Measurements from ENCODE around the gene GDPD1. TPM values are rescaled to one million over a fixed set of nuclear protein-coding genes. Genes with fewer than 3 reads are reported as not detected.
"Not testable (repeated sequence)": the region's sequence is repeated elsewhere in the genome, so short reads cannot be mapped to it uniquely, and the experiment has no call there.

Gene GDPD1
- total RNA-seq, 1 experiment from 2014 or later, result 6.2 TPM

DNA sequence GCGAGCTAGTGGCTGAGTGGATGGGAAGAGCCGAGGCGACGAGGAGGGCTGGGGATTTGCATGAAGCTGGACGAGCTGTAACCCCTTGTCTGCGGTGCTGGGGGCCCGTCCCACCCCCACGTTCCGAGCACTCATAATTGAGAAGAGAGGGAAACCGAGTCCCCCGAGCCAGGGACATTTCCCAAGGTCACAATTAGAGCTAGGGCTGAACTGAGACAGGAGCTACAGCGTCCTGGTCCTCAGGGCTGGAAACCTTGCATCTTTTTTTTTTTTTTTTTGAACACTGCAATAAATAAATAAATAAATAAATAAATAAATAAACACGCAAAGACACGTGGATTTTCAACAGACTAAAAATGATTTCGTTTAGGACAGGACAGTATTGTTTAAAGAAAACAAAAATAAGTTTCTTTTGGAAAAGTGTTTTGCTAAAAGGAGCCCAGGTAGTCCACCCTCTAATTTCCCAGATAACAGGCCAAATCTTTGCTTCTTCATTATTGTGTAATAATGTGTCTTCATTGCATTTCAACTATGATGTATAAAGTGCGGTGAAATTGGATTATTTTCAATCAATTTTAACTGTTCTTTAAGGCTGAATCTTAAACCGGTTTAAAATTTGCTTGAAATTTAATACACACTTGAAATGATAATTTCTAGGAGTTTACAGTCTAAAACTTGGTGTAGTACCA, 992 bp downstream of the GDPD1 start:
- no peaks in the 10 kb centered on the region for H3K36me3 ChIP-seq (ENCODE audit: insufficient read depth, low read length)
- no peaks in the 10 kb centered on the region for H3K9me3 ChIP-seq (ENCODE audit: low read length)
- peak overlapping the region; percentile 97 for H2AFZ ChIP-seq (ENCODE audit: low read length)
- H3K4me2 ChIP-seq (ENCODE audit: low read depth, low read length, poor library complexity, severe bottlenecking), result peak overlapping the region; percentile 89
- peak; percentile 14 for DNase-seq
- H3K4me1 ChIP-seq (ENCODE audit: low read length), result peaks cover 13% of the 10 kb centered on the region
- H3K27ac ChIP-seq (ENCODE audit: low read length), result no peak overlapping the region
- no peaks in the 10 kb centered on the region for H3K27me3 ChIP-seq (ENCODE audit: low read length)
- peak overlapping the region; percentile 79 for H3K4me3 ChIP-seq (ENCODE audit: low read length)
- no peaks in the 10 kb centered on the region for H4K20me1 ChIP-seq (ENCODE audit: insufficient read depth, low read depth, low read length)
- H3K9ac ChIP-seq (ENCODE audit: low read length), result peak overlapping the region; percentile 74
- H3K79me2 ChIP-seq (ENCODE audit: low read length), result no peaks in the 10 kb centered on the region
- H3K9me2 ChIP-seq (replicated peaks; ENCODE audit: insufficient read depth, low read length), result no peaks in the 10 kb centered on the region

DNA sequence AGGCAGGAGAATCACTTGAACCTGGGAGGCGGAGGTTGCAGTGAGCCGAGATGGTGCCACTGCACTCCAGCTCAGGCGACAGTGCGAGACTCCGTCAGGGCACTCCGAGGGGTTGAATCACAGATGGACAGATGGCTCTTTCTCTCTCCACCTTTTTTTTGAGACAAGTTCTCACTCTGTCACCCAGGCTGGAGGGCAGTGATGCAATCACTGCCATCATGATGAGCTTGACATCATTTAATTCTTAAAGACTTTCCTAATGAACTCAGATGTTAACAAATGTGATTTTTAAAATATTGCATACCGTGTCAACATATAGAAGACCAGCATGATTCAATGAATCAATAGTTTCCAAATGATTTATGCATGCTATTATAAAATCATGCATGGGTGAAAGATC, 3.5 kb downstream of the GDPD1 start:
- Histone ChIP-seq H3K27me3 (ENCODE audit: low read length) (no peaks in the 10 kb centered on the region), H3K36me3 (ENCODE audit: insufficient read depth, low read length) (no peaks in the 10 kb centered on the region), H3K4me2 (ENCODE audit: low read depth, low read length, poor library complexity, severe bottlenecking) (no peak overlapping the region), H4K20me1 (ENCODE audit: insufficient read depth, low read depth, low read length) (no peaks in the 10 kb centered on the region), H3K79me2 (ENCODE audit: low read length) (no peaks in the 10 kb centered on the region), H3K9me3 (ENCODE audit: low read length) (no peaks in the 10 kb centered on the region), H3K9ac (ENCODE audit: low read length) (no peak overlapping the region), H2AFZ (ENCODE audit: low read length) (no peak overlapping the region), H3K27ac (ENCODE audit: low read length) (no peak overlapping the region), H3K4me1 (ENCODE audit: low read length) (peaks cover 13% of the 10 kb centered on the region), H3K9me2 (replicated peaks; ENCODE audit: insufficient read depth, low read length) (no peaks in the 10 kb centered on the region), H3K4me3 (ENCODE audit: low read length) (no peak overlapping the region)
- DNase-seq, result no peak

DNA sequence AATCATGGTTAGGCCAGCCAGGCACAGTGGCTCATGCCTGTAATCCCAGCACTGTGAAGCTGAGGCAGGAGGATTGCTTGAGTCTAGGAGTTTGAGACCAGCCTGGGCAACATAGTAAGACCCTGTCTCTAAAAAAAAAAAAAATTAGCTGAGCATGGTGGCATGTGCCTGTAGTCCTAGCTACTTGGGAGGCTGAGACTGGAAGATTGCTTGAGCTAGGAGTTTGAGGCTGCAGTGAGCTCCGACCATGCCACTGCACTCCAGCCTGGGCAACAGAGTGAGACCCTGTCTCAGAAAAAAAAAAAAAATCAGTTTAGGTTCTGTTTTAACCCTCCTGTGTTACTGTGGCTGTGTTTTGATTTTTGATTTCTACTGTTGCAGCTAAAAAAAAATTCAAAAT, 8.3 kb downstream of the GDPD1 start:
- not testable (repeated sequence) for H3K79me2 ChIP-seq (ENCODE audit: low read length); H3K27me3 ChIP-seq (ENCODE audit: low read length); H3K9me3 ChIP-seq (ENCODE audit: low read length); H3K4me2 ChIP-seq (ENCODE audit: low read depth, low read length, poor library complexity, severe bottlenecking); H3K4me1 ChIP-seq (ENCODE audit: low read length); H3K36me3 ChIP-seq (ENCODE audit: insufficient read depth, low read length); H3K4me3 ChIP-seq (ENCODE audit: low read length); H3K9ac ChIP-seq (ENCODE audit: low read length); H3K9me2 ChIP-seq (replicated peaks; ENCODE audit: insufficient read depth, low read length); H4K20me1 ChIP-seq (ENCODE audit: insufficient read depth, low read depth, low read length); DNase-seq; H2AFZ ChIP-seq (ENCODE audit: low read length); H3K27ac ChIP-seq (ENCODE audit: low read length)

DNA sequence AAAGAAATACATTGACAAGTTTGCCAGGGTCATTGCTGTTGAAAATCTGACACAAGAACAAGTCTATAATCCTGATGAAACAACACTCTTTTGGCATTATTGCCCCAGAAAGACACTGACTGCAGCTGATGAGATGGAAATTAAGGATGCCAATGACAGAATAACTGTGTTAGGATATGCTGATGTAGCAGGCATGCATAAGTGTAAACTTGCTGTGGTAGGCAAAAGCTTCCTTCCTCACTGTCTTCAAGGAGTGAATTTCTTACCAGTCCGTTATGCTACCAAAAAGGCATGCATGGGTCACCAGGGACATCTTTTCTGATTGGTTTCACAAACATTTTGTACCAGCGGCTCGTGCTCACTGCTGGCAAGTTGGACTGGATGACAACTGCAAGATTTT, 10.5 kb downstream of the GDPD1 start:
- Histone ChIP-seq H3K9ac (ENCODE audit: low read length) (no peak overlapping the region), H3K4me1 (ENCODE audit: low read length) (no peaks in the 10 kb centered on the region), H3K36me3 (ENCODE audit: insufficient read depth, low read length) (no peaks in the 10 kb centered on the region), H3K27ac (ENCODE audit: low read length) (no peak overlapping the region), H4K20me1 (ENCODE audit: insufficient read depth, low read depth, low read length) (no peaks in the 10 kb centered on the region), H2AFZ (ENCODE audit: low read length) (no peak overlapping the region), H3K27me3 (ENCODE audit: low read length) (no peaks in the 10 kb centered on the region), H3K4me3 (ENCODE audit: low read length) (no peak overlapping the region), H3K4me2 (ENCODE audit: low read depth, low read length, poor library complexity, severe bottlenecking) (no peak overlapping the region), H3K9me2 (replicated peaks; ENCODE audit: insufficient read depth, low read length) (no peaks in the 10 kb centered on the region), H3K9me3 (ENCODE audit: low read length) (no peaks in the 10 kb centered on the region), H3K79me2 (ENCODE audit: low read length) (no peaks in the 10 kb centered on the region)
- no peak for DNase-seq

DNA sequence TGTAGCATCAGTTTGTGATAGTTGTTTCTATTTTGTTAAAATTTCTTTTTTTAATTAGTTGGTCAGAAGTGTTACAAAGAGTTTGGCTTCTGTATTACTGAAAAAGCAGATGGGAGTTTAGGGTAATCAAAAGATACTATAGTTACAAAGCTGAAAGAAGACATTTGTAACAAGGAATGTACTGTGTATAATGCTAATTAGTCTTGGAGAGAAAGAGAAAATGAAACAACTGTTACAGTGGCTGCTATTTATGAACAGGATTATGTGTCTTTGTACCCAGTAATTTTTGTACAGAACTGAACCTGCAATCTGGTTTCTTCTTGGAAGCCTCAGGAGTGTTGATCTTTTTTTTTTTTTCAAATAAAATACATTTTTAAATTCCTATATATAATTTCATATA, 14.3 kb downstream of the GDPD1 start:
- Histone ChIP-seq H3K4me3 (ENCODE audit: low read length) (no peak overlapping the region), H3K4me1 (ENCODE audit: low read length) (no peaks in the 10 kb centered on the region), H3K36me3 (ENCODE audit: insufficient read depth, low read length) (no peaks in the 10 kb centered on the region), H3K27me3 (ENCODE audit: low read length) (no peaks in the 10 kb centered on the region), H3K79me2 (ENCODE audit: low read length) (no peaks in the 10 kb centered on the region), H3K9me2 (replicated peaks; ENCODE audit: insufficient read depth, low read length) (no peaks in the 10 kb centered on the region), H3K9me3 (ENCODE audit: low read length) (no peaks in the 10 kb centered on the region), H3K4me2 (ENCODE audit: low read depth, low read length, poor library complexity, severe bottlenecking) (peak overlapping the region; percentile 2), H4K20me1 (ENCODE audit: insufficient read depth, low read depth, low read length) (no peaks in the 10 kb centered on the region), H3K9ac (ENCODE audit: low read length) (no peak overlapping the region), H2AFZ (ENCODE audit: low read length) (no peak overlapping the region), H3K27ac (ENCODE audit: low read length) (no peak overlapping the region)
- DNase-seq, result no peak

DNA sequence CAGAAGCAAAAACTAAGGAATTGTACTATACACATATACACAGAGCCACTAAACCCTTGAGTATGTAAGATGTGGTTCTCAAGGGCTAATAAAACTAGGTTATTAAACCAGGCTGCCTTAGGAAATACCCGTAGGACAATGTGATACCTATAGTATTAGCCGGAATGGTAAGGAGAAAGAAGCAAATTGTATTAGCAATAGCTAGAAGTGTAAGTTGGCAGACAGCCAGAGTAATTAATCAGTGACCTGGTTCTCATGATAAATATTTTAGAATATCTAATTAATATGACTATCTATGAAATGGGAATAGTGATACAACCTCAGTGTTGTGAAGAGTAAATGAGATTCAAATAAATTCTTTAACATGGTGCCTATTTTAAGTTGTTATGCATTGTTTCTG, 18.6 kb downstream of the GDPD1 start:
- H3K9me3 ChIP-seq (ENCODE audit: low read length), result no peaks in the 10 kb centered on the region
- DNase-seq, result no peak
- no peak overlapping the region for H3K27ac ChIP-seq (ENCODE audit: low read length)
- H3K27me3 ChIP-seq (ENCODE audit: low read length), result no peaks in the 10 kb centered on the region
- H3K79me2 ChIP-seq (ENCODE audit: low read length), result no peaks in the 10 kb centered on the region
- no peak overlapping the region for H2AFZ ChIP-seq (ENCODE audit: low read length)
- no peaks in the 10 kb centered on the region for H4K20me1 ChIP-seq (ENCODE audit: insufficient read depth, low read depth, low read length)
- no peak overlapping the region for H3K9ac ChIP-seq (ENCODE audit: low read length)
- no peak overlapping the region for H3K4me2 ChIP-seq (ENCODE audit: low read depth, low read length, poor library complexity, severe bottlenecking)
- H3K4me3 ChIP-seq (ENCODE audit: low read length), result no peak overlapping the region
- H3K4me1 ChIP-seq (ENCODE audit: low read length), result no peaks in the 10 kb centered on the region
- H3K9me2 ChIP-seq (replicated peaks; ENCODE audit: insufficient read depth, low read length), result no peaks in the 10 kb centered on the region
- H3K36me3 ChIP-seq (ENCODE audit: insufficient read depth, low read length), result no peaks in the 10 kb centered on the region

DNA sequence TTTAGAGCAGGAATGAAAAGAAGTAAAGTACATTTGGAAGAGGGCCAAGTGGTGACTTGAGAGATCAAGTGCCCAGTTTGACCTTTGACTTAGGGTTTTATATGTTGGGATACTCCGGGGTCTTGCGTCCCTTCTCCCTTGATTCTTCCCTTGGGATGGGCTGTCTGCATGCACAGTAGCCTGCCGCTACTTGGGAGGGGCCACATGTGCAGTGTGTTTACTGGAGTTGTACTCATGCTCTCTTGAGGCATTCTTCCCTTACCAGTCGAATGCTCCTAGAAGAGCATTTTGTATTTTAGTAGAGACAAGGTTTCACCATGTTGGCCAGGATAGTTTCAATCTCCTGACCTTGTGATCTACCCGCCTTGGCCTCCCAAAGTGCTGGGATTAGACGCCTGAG, 23.8 kb downstream of the GDPD1 start:
- Histone ChIP-seq H3K36me3 (ENCODE audit: insufficient read depth, low read length) (no peaks in the 10 kb centered on the region), H3K79me2 (ENCODE audit: low read length) (no peaks in the 10 kb centered on the region), H3K4me2 (ENCODE audit: low read depth, low read length, poor library complexity, severe bottlenecking) (no peak overlapping the region), H3K27me3 (ENCODE audit: low read length) (no peaks in the 10 kb centered on the region), H4K20me1 (ENCODE audit: insufficient read depth, low read depth, low read length) (no peaks in the 10 kb centered on the region), H2AFZ (ENCODE audit: low read length) (no peak overlapping the region), H3K4me1 (ENCODE audit: low read length) (no peaks in the 10 kb centered on the region), H3K4me3 (ENCODE audit: low read length) (no peak overlapping the region), H3K9ac (ENCODE audit: low read length) (no peak overlapping the region), H3K27ac (ENCODE audit: low read length) (no peak overlapping the region), H3K9me2 (replicated peaks; ENCODE audit: insufficient read depth, low read length) (no peaks in the 10 kb centered on the region), H3K9me3 (ENCODE audit: low read length) (no peaks in the 10 kb centered on the region)
- no peak for DNase-seq

DNA sequence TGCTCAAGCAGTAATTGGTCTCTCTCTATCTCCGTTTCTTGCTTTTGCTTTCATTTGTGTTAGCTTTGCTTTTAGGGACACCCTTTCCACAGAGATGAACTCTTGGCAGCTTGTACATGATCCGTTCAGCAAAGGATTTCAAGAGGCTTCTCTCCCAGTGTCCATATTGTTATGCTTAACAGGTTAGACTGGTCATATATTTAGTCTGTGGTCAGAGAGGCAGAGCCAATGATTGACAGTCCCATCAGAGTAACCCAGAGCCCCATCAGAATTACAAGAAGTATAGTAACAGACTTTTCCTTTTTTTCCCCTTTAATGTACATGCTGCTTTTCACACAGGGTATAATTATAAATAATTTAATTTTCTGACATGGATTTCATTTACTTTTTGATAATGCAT, 34.4 kb downstream of the GDPD1 start:
- no peak overlapping the region for H3K9ac ChIP-seq (ENCODE audit: low read length)
- no peaks in the 10 kb centered on the region for H3K36me3 ChIP-seq (ENCODE audit: insufficient read depth, low read length)
- no peak overlapping the region for H3K4me2 ChIP-seq (ENCODE audit: low read depth, low read length, poor library complexity, severe bottlenecking)
- no peaks in the 10 kb centered on the region for H3K4me1 ChIP-seq (ENCODE audit: low read length)
- H4K20me1 ChIP-seq (ENCODE audit: insufficient read depth, low read depth, low read length), result no peaks in the 10 kb centered on the region
- no peak overlapping the region for H3K27ac ChIP-seq (ENCODE audit: low read length)
- no peaks in the 10 kb centered on the region for H3K27me3 ChIP-seq (ENCODE audit: low read length)
- no peaks in the 10 kb centered on the region for H3K9me3 ChIP-seq (ENCODE audit: low read length)
- no peak overlapping the region for H2AFZ ChIP-seq (ENCODE audit: low read length)
- H3K9me2 ChIP-seq (replicated peaks; ENCODE audit: insufficient read depth, low read length), result no peaks in the 10 kb centered on the region
- no peak overlapping the region for H3K4me3 ChIP-seq (ENCODE audit: low read length)
- no peaks in the 10 kb centered on the region for H3K79me2 ChIP-seq (ENCODE audit: low read length)
- no peak for DNase-seq

DNA sequence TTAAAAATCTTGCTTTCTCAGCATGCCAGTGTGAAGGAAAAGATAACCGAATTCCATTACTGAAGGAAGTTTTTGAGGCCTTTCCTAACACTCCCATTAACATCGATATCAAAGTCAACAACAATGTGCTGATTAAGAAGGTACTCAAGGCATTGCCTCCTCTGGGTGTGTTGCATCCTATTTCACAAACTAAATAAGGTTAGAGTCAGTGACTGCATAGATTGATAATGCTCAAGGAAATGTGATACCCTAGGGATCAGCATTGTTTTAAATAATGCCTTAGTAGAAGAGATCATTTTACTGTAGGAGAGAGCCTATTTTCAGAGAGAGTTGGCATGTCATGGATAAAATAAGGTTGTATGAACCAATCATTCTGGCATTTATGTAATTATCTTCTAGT, 36.8 kb downstream of the GDPD1 start:
- H3K79me2 ChIP-seq (ENCODE audit: low read length), result no peaks in the 10 kb centered on the region
- H2AFZ ChIP-seq (ENCODE audit: low read length), result no peak overlapping the region
- DNase-seq, result no peak
- no peaks in the 10 kb centered on the region for H4K20me1 ChIP-seq (ENCODE audit: insufficient read depth, low read depth, low read length)
- H3K9me3 ChIP-seq (ENCODE audit: low read length), result no peaks in the 10 kb centered on the region
- H3K4me1 ChIP-seq (ENCODE audit: low read length), result no peaks in the 10 kb centered on the region
- no peak overlapping the region for H3K4me3 ChIP-seq (ENCODE audit: low read length)
- H3K9me2 ChIP-seq (replicated peaks; ENCODE audit: insufficient read depth, low read length), result no peaks in the 10 kb centered on the region
- H3K4me2 ChIP-seq (ENCODE audit: low read depth, low read length, poor library complexity, severe bottlenecking), result no peak overlapping the region
- no peak overlapping the region for H3K9ac ChIP-seq (ENCODE audit: low read length)
- no peak overlapping the region for H3K27ac ChIP-seq (ENCODE audit: low read length)
- H3K27me3 ChIP-seq (ENCODE audit: low read length), result no peaks in the 10 kb centered on the region
- H3K36me3 ChIP-seq (ENCODE audit: insufficient read depth, low read length), result no peaks in the 10 kb centered on the region
